Endothelial cell (in vitro differentiated cells): ENCODE results near the gene YPEL3. TPM values are rescaled to one million over a fixed set of nuclear protein-coding genes. Genes with fewer than 3 reads are reported as not detected.

Experiments used
- DNase-seq: peaks from one replicate; pipeline ENCODE4 v3.0.0; 2021; ENCODE audit warnings: low spot score
- H3K27ac Mint-ChIP-seq: one replicate; pipeline ENCODE4 v1.8.0; 2021; ENCODE audit warnings: mixed read lengths, inconsistent platforms; ENCODE audit not compliant: unreplicated experiment
- H3K27me3 Mint-ChIP-seq: one replicate; pipeline ENCODE4 v1.8.0; 2021; ENCODE audit warnings: mild to moderate bottlenecking, moderate library complexity, mixed read lengths, inconsistent platforms; ENCODE audit not compliant: unreplicated experiment
- H3K36me3 Mint-ChIP-seq: one replicate; pipeline ENCODE4 v1.8.0; 2021; ENCODE audit warnings: mild to moderate bottlenecking, low read depth, mixed read lengths, inconsistent platforms; ENCODE audit not compliant: unreplicated experiment
- H3K4me1 Mint-ChIP-seq: one replicate; pipeline ENCODE4 v1.8.0; 2021; ENCODE audit warnings: mild to moderate bottlenecking, mixed read lengths, inconsistent platforms; ENCODE audit not compliant: unreplicated experiment
- H3K4me3 Mint-ChIP-seq: one replicate; pipeline ENCODE4 v1.8.0; 2021; ENCODE audit warnings: mild to moderate bottlenecking, mixed read lengths, inconsistent platforms; ENCODE audit not compliant: unreplicated experiment
- H3K9me3 Mint-ChIP-seq: one replicate; pipeline ENCODE4 v1.8.0; 2021; ENCODE audit warnings: mixed read lengths, inconsistent platforms; ENCODE audit not compliant: unreplicated experiment
- CTCF ChIP-seq: fragments of 200-600 bp; sonication (generic); IDR thresholded peaks from one replicate; pipeline ENCODE4 v1.5.0; 2021; ENCODE audit warnings: antibody characterized with exemption; ENCODE audit not compliant: unreplicated experiment
- total RNA-seq: library from RNA; stranded (reverse); fragmentation: NEBNext Ultra II Directional; extraction: Animal tissue kit (Norgen Biotek cat#: 25700); gene quantifications from one replicate; pipeline ENCODE4 v1.2.1, GENCODE V29; 2021; ENCODE audit not compliant: unreplicated experiment

Gene YPEL3
- total RNA-seq, 1 donor from 2014 or later = 45.9 TPM

GRCh38 chr16:30084096-30084815 lies 11.8 kb downstream of the YPEL3 start:
- Mint-ChIP-seq H3K27me3 (peaks cover 22% of the 10 kb centered on the region), H3K36me3 (peaks cover 39% of the 10 kb centered on the region), H3K4me1 (peaks cover 4% of the 10 kb centered on the region), H3K4me3 (peak overlapping the region; percentile 70), H3K9me3 (no peaks in the 10 kb centered on the region), H3K27ac (peak overlapping the region; percentile 58)
- no peak for DNase-seq
- no peak for TF ChIP-seq CTCF

GRCh38 chr16:30083216-30084055 lies 12.6 kb downstream of the YPEL3 start:
- H3K4me1 Mint-ChIP-seq = peaks cover 5% of the 10 kb centered on the region
- peaks cover 21% of the 10 kb centered on the region for H3K27me3 Mint-ChIP-seq
- TF ChIP-seq CTCF = no peak
- no peak for DNase-seq
- no peaks in the 10 kb centered on the region for H3K9me3 Mint-ChIP-seq
- H3K27ac Mint-ChIP-seq = no peak overlapping the region
- peaks cover 41% of the 10 kb centered on the region for H3K36me3 Mint-ChIP-seq
- peak overlapping the region; percentile 66 for H3K4me3 Mint-ChIP-seq

GRCh38 chr16:30082545-30083090 lies 13.4 kb downstream of the YPEL3 start:
- peaks cover 22% of the 10 kb centered on the region for H3K27me3 Mint-ChIP-seq
- H3K4me1 Mint-ChIP-seq = peaks cover 13% of the 10 kb centered on the region
- TF ChIP-seq CTCF = no peak
- no peaks in the 10 kb centered on the region for H3K9me3 Mint-ChIP-seq
- H3K4me3 Mint-ChIP-seq = peak overlapping the region; percentile 66
- no peak overlapping the region for H3K27ac Mint-ChIP-seq
- peaks cover 47% of the 10 kb centered on the region for H3K36me3 Mint-ChIP-seq
- DNase-seq = no peak

GRCh38 chr16:30079480-30079879 lies 16.5 kb downstream of the YPEL3 start:
- H3K27me3 Mint-ChIP-seq = peaks cover 38% of the 10 kb centered on the region
- peak overlapping the region; percentile 47 for H3K4me3 Mint-ChIP-seq
- no peak overlapping the region for H3K27ac Mint-ChIP-seq
- no peaks in the 10 kb centered on the region for H3K9me3 Mint-ChIP-seq
- peaks cover 50% of the 10 kb centered on the region for H3K36me3 Mint-ChIP-seq
- DNase-seq = no peak
- no peak for TF ChIP-seq CTCF
- H3K4me1 Mint-ChIP-seq = peaks cover 27% of the 10 kb centered on the region
